ENCODE measurements around the gene SMC6.
A peak's percentile ranks its signal among the peaks of the same experiment; 100 is the strongest.

The SMC6 gene

DNA sequence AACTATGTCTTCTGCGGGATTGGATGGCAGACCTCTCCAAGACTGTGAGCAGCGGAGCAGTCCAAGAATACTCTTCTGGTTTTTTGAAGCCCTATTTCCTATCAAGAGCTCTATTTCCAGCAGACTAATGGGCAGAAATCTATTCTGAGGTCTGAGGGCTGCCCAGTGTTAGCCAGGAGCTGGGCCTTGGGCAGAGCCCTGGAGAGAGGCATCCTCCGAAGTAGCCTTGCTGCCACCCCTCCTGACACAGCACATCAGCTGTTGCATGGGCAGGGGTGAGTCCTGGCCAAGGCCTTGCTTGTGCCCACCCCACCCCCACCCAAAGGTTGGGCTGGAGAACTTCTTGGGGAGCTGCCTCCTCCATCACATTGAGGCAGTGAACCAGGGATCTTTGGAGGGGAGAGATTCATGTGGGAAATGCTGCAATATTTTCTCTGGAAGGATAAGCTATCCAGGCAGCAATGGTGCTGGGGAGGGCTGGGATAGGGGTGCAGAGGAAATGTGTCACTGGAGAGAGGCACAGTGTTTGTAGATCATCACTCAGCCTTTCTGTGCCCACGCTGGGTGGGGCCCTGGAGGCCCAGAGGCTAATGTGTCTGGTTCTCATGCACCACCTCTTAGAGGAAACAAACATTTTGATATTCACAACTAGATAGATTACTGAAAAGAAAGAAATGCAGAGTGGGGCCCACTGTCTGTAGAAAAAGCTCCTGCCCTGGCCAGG lies 108.5 kb downstream of the SMC6 start:
- DNase-seq: no peak

DNA sequence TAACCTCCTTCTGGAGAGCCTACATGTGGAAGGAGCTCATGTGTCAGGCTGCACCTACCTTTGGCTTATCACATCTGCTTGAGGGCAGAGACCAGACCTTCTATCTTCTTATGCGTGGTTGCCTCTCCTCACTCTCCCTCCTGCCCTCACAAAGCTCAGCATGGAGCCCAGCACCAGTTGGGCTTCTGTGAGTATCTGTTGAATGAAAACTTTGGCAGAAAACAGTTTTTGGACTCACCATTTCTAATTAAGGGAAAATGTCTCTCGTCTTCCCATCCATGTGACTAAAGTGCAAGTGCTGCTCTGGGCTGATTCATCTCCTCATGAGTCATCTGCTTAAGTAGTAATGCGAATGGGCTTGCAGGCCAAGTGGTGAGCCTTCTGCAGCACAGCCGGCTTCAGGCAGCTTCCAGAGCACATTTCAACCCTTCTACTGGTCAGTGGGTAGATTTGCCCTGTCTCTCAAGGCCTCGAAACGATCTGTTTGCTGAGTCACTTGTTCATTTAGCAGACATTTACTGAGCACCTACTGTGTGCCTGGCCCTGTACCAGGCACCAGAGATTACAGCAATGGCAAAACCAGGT lies 110.5 kb downstream of the SMC6 start:
- peak; percentile 85 for DNase-seq

DNA sequence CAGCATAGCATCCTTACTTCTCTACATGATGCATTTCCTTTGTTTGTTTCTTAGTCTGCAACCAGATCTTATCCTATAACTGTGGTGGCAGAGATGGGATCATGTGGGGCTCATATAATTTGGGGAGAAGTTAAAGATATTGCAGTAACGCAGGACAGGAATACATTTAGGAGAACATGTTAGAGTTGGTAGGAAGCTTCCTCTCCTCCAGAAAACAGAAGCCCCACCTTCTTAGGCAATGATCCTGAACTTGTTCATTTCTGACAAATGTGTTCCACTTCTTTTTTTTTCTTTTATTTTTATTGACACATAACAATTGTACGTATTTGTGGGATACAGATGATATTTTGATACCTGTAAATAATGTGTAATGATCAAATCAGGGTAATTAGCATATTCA lies 113.2 kb downstream of the SMC6 start:
- DNase-seq: no peak

DNA sequence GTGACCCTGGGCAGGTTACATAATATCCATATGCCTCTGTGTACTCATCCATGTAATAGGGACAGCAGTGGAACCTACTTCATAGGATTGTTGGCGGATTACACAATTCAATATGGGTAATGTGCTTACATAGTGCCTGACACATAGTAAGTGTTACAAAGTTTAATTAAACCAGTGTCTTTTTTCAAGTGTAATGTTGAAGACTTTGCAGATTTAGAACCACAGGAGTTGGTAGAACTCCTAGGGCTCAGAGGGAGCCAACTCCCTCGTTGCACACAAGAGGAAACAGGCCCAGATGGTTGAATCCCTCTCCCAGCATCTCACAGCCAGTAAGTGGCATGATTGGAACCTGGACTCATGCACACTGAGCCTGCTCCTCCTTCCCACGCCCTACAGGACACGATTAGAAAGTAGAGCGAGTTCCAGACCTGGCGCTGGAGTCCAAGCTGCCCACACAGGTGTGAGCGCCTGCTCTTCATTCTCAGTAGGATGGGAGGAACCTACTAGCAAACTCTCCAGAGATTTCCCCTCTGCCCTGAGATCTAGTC lies 115.3 kb downstream of the SMC6 start:
- DNase-seq: no peak

DNA sequence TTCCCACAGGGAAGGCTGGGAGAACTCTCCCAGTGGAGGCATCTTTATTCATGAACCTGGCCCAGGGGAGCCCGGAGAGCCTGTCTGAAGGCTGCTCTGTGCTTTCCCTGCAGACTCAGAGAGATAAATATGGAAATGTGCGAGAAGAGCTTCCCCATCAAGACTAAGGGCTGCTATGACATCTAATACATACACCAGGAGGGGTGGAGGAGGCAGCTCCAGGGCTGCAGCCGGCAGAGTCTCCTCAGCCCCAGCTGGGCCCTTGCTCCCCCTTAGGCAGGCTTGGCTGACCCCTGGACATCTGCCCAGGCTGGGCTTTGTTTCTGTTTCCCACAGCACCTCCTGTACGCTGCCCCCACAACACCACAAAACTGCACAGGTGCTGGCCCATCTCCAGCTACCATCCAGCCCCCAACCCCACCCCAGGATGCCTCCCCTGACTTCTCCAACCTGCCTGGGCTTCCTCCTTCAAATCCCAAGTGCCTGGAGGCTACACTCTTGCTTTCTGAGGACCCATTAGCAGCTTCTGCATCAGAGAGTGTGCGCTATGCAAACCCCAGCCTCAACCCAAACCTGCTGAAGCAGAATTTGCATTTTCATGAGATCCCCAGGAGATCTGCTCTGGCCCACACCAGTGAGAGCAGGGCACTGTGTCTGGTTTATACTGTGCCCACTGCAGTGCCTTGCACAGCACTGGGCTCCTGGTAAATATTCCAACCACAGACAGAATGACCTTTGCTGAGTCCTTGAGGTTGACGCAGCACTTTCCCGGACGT lies 116.3 kb downstream of the SMC6 start:
- DNase-seq: no peak

DNA sequence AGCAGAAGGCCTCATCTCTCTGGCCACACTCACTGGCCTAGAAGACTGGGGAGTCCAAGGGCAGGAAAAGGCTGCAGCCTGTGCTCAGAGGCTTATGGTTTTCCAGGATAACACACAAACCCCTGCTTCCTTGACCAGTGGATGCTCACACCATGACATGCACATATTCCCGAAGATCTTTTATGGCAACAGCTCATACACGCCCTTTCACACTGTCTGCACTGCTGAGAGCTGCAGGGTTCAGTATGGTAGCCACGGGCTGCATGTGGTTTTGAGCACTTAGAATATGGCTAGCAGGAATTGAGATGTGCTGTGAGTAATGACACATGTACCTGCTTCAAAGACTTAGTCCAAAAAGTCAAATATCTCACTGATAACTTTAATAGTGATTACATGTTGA lies 117.4 kb downstream of the SMC6 start:
- DNase-seq: no peak

DNA sequence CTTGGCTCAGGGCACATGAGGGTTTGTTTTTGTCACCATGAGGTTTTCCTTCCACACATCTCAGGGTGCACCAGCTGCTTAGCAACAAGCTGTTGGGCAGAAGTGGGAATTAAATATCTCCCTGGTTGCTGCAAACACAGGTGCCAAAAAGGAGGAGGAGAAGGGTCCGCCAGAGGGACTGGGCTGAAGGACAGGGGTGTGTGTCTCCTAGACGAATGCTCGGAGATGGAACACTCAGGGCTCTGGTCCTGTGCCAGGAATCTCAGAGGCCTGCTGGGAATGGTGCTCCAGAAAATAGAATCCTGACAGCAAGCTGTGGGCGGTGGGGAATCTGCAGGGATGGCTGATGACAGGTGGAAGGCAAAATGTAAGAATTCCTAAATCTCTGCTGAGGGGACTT lies 118.6 kb downstream of the SMC6 start:
- no peak for DNase-seq

DNA sequence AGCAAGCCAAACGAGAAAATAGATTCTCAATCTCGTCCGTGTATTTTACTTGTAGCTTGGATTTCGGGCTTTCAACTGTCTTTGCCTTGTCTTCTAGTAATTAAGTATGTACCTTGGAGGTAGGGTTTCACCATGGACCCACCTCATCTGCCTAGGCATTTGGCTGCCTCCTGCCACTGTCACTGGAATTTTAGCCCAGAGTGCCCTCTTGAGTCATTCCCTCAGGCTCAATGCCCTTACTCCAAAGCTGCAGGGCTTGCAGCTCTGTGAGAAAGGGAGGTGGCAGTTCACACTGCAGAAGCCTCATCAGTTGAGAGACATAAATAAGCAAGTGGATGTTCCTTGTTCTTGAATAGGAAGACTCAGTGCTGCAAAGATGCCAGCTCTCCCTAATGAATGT lies 123.5 kb downstream of the SMC6 start:
- DNase-seq: no peak

DNA sequence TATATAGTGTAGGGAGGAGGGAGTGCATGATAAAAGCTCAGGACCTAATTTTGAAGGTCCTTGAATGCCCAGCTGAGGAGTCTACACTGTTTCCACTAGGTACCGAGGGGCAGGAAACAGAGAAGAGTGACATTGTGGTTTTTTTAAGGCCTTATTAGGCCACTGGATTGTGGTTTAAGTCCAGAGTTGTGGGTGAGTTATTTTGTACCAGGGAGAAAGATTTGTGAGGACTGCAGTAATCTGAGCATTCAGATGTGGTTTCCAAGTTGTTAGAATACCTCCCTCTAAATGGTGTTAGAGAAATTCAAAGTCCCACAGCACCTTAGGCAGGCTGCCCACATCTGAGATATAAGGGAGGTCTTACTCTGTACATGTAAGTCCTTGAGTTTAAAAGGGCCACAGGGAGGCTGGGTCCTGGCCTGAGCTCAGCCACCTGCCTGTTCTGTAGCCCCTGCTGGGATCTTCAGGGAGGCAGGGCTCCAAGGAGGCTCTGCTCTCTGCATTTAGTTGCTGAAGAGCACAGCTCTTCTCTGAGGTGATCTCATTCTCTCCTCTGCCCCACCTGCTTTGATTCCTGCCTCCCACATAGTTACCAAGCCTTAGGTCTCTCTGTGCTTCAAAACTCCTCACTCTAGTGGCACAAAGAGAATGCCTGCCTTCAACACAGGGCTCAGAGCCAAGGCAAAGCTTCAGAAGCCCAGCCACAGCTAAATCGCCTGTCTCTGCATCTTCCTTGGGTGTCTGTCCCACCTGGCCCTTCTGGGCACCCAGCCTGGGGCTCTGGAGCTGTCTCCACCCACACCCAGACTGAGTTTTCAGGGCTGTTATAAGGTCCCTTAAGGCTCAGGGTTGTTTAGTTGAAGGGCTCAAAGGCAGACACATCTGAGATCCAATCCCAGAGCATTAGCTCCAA lies 125.0 kb downstream of the SMC6 start:
- DNase-seq: no peak

DNA sequence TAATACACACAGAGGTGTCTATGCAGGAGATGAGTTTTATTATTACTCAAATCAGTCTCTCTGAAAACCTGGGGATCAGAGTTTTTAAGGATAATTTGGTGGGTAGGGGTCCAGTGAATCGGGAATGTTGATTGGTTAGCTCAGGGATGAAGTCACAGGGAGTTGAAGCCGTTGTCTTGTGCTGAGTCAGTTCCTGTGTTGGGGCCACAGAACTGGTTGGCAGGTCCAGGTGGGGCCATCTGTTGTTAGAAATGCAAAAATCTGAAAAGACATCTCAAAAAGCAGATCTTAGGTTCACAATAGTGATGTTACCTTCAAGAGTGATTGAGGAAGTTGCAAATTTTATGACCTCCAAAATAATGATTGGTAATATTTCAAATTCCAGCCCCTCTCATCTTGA lies 126.2 kb downstream of the SMC6 start:
- DNase-seq: no peak

DNA sequence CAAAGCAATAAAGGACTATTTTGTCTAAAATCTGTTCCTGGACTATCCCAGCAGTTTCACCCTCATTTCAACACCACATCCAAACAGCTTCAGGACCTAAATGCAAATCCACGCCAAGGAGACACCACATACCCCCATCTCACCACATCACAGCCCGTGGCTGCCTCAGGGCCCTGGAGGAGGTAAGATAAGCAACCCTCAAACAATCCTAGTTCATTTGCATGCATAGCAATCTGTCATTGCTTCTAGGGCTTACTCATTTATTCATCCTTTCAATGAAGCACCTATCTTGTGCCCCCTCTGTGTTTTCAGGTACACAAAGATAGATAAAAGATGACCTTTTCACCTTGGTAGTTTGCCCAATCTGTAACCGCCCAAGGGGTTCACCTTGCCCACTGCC lies 126.6 kb downstream of the SMC6 start:
- DNase-seq: no peak

DNA sequence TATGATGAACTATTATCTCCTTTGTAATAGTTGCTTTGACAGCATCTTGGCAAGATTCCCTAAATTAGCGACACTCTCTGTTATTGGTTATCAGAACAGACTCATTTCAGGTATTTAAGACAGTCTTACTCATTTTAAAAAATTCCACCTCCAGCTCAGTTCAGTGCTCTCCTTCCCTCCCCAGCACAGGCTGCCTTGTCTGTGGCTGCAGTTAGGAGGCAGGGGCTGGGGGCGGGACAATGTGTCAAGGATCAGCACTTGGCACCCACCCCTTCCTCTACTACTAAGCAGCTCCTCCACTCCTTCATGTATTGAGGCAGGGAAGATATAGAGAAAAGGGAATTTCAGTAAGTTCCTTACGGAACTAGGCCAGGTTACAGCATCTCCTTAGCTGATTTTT lies 128.2 kb downstream of the SMC6 start:
- DNase-seq: no peak

DNA sequence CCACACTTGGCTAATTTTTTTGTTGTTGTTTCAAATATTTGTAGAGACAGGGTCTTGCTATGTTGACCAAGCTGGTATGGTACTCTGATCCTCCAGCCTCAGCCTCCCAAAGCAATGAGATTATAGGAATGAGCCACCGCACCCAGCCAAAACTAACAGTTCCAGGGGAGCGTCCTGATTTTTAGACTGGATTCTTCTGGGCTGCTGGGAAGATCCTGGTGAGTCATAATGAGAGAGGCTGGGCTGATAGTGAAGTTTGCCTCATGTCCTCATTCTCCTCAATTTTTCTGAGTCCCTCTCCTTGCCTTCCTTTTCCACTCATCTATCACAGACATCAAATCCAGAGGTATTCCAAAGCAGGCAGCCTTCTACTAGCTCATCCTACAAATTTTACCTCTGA lies 131.8 kb downstream of the SMC6 start:
- DNase-seq: no peak

DNA sequence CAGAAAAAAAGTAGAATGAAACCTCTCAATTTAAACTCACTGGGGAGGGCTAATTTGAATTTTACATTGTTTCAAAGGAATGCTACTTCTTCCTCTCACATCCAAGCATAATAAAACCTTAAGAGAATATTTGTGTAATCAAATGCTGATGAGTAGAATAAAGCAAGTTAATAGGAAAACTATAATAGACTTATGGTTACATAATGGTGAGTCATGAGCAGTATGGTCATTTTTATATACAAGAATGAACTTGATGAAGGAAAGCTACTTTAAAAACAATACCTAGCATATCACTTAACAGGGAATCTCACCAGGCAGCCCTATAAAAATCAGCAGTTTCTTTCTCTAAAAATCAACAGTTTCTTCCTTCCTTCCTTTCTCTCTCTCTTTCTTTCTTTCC lies 132.8 kb downstream of the SMC6 start:
- DNase-seq: no peak

DNA sequence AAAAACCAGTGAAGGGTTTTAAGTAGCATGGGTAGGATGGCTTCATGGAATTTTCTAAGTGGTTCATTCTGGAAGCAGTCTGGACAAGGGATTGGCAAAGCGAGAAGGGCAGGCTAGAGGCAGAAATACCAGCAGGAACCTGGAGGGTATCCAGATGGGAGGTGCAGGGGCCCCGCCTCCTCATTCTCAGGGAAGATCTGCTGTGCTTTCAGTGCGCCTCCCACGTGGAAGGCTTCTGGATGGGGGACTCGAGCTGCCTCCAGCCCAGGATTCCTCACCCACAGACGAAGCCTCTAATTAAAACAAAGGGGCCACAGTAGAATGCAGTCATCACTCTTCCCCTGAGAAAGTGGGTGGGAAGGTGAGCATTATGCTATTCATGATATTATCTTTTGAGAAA lies 133.3 kb downstream of the SMC6 start:
- DNase-seq: no peak

DNA sequence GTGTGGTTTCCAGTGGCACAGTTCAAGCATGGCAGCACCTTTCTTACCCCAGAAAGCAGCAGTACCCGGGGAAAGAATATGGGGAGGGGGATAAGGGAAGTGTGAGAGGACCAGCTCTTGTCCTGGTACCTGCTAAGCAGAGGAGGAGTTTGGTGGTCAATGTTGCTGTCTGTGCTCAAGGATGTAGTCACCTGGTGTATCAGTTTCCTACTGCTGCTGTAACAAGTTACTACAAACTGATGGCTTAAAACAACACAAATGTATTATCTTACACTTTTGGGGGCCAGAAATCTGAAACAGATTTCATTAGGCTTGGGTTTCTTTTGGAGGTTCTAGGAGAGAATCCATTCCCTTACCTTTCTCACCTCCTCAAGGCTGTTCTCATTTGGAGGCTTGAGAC lies 135.7 kb downstream of the SMC6 start:
- DNase-seq: no peak

DNA sequence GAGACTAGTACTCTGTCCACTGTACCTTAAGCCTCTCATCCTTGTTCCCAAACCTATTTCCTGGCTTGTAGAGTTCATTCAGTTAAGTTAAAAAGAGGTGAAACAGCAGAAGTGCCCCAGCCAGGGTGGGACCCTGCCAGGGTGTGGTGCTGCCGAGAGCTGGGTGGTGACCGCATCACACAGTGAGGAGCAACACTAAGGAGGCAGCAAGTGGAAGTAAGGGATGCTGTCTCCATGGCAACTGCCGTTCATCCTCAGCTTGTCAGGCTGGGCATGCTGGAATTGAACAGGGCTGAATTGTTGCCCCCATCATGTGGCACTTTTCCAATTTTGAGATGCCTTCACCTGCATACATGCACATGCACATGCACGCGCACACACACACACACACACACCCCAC lies 136.1 kb downstream of the SMC6 start:
- no peak for DNase-seq

DNA sequence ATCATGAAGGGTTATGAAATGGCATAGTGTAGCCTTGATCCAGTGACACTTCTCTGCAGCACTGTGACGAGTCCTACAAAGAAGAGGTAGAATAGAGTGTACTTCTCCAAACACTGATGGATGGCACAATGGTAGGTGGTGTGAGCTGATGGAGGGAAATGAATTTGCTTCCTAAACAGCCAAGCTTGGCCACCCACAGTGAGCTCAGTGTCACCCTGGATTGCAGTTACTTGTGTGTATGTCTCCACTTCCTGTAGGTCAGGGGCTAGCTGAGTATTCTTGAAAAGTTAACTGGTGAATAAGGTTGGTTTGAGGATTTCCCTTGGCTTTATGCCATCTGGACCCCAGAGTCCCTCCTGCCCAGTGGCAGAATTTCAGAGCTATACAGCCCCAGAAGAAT lies 137.2 kb downstream of the SMC6 start:
- no peak for DNase-seq

DNA sequence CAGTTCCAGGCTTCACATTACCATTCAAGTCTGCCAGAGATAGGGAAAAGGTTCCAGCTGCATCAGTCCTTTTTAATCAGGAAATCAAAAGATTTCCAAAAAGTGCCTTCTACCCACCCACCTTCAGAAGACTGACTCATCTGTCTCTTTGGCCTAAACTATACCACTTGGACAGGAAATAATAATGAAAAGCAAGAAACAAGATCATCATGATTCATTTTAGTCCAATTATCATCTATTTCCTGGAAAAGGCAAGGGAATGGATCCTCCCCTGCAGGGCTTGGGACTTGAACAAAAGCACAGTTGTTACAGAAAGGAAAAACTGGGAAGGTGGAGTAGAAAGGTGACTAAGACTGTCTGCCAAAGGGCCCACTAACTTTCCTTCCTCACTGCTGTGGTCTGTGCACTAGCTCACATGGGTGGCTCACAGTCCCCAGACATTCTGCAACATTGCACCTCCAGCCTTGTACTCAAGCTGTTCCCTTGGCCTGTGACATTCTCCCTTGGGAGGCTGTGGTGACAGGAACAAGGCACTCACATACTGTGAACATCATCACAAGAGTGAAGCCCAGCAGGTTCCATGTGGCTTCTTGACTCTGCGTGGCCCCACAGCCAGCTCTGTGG lies 137.8 kb downstream of the SMC6 start:
- no peak for DNase-seq

DNA sequence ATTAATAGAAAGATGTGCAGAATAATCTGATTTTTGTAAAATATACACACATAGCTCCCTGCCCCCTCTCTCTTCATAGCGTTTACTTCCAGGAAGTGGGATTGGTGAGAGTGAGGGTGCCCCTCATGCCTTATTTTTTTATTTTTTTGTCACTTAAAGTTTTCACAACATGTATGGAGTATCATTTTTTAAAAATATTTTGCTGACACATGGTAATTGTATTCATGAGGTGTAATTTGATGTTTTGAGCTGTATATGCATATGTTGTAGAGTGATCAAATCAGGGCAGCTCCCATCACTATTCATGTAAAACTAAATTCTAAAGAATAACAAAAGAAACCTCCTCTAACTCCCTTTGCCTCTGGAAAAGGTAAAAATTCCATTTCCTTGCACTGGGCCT lies 138.5 kb downstream of the SMC6 start:
- no peak for DNase-seq

DNA sequence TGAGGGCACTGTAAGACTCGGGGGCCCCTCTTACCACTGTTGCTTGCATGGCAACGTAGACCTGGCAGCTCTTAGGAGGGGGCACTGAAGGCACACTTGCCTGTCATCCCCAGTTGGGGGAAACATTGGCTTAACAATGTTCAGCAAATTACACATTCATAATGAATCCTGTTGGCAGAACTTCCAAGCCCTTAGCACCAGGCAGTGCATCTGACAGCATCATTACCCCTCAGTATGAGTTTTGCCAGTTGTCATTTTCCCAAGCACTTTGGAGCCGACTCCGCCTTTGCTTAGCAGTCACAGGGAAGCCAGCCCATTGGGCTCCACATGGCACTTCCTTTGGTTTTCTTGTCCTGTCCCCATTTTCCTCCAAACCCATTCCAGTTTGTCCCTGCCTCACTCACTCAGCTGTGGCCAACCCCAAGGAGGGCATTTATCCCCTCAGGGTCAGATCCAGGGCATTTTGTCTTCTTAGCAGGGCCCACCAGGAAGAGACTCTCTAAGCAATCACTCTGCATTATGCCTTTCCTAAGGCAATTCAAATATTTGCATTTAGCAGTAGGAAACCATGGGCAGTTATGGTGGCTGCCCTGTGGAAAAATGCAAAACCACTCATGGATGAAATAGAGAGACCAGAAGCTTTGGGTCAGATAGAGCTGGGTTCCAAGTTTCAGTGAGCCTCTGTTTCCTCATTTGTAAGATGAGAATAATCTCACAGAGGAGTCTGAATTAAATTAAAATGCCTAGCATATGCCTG lies 139.3 kb downstream of the SMC6 start:
- DNase-seq: no peak

All from DMS53 (cell line).